Testis (tissue), 3 donors: Measurements from ENCODE around the gene TCERG1L. TPM values are rescaled to one million over a fixed set of nuclear protein-coding genes. Genes with fewer than 3 reads are reported as not detected.

ENCODE experiments used
- DNase-seq: peaks from one replicate; pipeline ENCODE4 v3.0.0-alpha.2; 2019
- H3K27ac ChIP-seq, 2 donors: fragments of 200-600 bp; sonication (generic); one replicate each; pipeline ENCODE4 v1.5.1; 2019
- H3K27me3 ChIP-seq: fragments of 200-600 bp; sonication (generic); one replicate; pipeline ENCODE4 v1.5.1; 2019
- H3K36me3 ChIP-seq: fragments of 200-600 bp; sonication (generic); one replicate; pipeline ENCODE4 v1.5.1; 2017; ENCODE audit warnings: low read depth; ENCODE audit errors: missing control alignments
- H3K4me1 ChIP-seq: fragments of 200-600 bp; sonication (generic); one replicate; pipeline ENCODE4 v1.5.1; 2019
- H3K4me3 ChIP-seq, 2 donors: fragments of 200-600 bp; sonication (generic); one replicate each; pipeline ENCODE4 v1.5.1; 2017 to 2019
- H3K9me3 ChIP-seq: fragments of 200-600 bp; sonication (generic); one replicate; pipeline ENCODE4 v1.5.1; 2017
- CTCF ChIP-seq, 3 experiments: fragments of 450-650 bp in 2 of 3; fragments of 200-600 bp in 1 of 3; sonication (generic) in 1 of 3; IDR thresholded peaks; one replicate each; pipeline ENCODE4 v1.5.1; 2016 to 2019; ENCODE audit warnings: antibody characterized with exemption in 3 of 3, mild to moderate bottlenecking in 2 of 3, moderate library complexity in 1 of 3
- POLR2A ChIP-seq: fragments of 450-650 bp; IDR thresholded peaks from one replicate; pipeline ENCODE4 v1.6.1; 2017; ENCODE audit warnings: antibody characterized with exemption, mild to moderate bottlenecking, moderate library complexity
- WGBS, 2 donors: methylation state at CpG; one replicate each; pipeline ENCODE4 v1.1.5; 2018; 5-methylcytosine and 5-hydroxymethylcytosine counted together
- intact Hi-C: fragments of 100-400 bp; cut with DNase I; formaldehyde crosslinking; loops from one replicate; pipeline ENCODE4 v1.15.1; 2023; ENCODE audit warnings: low total_unique reads
- polyA plus RNA-seq: library from polyadenylated mRNA; stranded (reverse); fragments of 350-450 nt; fragmentation: Illumina TruSeq; extraction: RNeasy Lipid Tissue Mini Kit (QIAGEN cat#74804); gene quantifications from one replicate; pipeline ENCODE4 v1.2.3, GENCODE V29; 2014; ENCODE audit warnings: low read depth, low replicate concordance; ENCODE audit not compliant: insufficient read depth
- total RNA-seq, 2 donors: library from RNA; depleted of rRNA; stranded (reverse); fragments of >200 nt; gene quantifications; one replicate each; pipeline ENCODE4 v1.2.3, GENCODE V29; 2016

TCERG1L gene
- total and polyA plus RNA-seq, 3 donors from 2014 or later = 3.0 to 8.3 (median 7.7) TPM

DNA sequence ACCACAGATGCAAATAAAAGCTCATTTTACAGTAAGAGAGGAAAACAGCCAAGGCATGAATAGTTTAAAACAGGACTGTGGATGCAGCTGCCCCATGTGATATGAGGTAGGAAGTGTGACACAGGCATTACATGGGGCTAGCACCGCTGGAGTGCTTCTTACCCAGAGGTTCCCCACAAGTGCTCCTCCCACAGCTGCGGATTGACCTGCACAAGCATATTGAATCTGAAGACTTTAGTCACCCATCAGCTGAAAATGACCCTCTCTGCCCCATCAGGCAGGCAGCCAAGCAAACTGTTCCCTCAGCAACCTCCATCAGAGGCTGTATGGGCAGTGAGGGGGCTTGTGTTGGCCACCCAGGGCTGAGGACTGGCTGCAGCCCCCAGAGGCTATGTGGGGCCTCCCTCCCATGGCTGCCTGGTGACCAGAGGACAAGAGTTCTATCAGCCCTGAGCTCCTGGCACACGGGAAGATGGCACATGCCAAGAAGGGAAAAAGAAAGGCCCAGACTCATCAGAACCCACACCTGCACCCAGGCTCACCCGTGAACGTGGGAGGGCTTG, 98.7 kb downstream of the TCERG1L start:
- H3K9me3 ChIP-seq = no peaks in the 10 kb centered on the region
- DNase-seq = peak; percentile 10

GRCh38 chr10:131211965-131212619, 99.4 kb downstream of the TCERG1L start:
- intact Hi-C loops = no loop called here
- no peaks in the 10 kb centered on the region for H3K27me3 ChIP-seq
- H3K4me1 ChIP-seq = peaks cover 4% of the 10 kb centered on the region
- DNase-seq = peak; percentile 7
- H3K36me3 ChIP-seq = no peaks in the 10 kb centered on the region
- H3K9me3 ChIP-seq = no peaks in the 10 kb centered on the region
- 92 to 100% methylated on average over 2 of the region's 2 CpGs for WGBS, 2 donors
- no peak for TF ChIP-seq POLR2A
- TF ChIP-seq CTCF (IDR thresholded peaks at IDR 0.05) = no peak
- H3K4me3 ChIP-seq = no peak overlapping the region
- no peak overlapping the region for H3K27ac ChIP-seq

More for the DNA sequence above, 98.7 kb downstream of the TCERG1L start:
- TF ChIP-seq POLR2A (no peak), CTCF (IDR thresholded peaks at IDR 0.05) (no peak)
- Histone ChIP-seq H3K4me1 (peaks cover 4% of the 10 kb centered on the region), H3K36me3 (no peaks in the 10 kb centered on the region), H3K4me3 (no peak overlapping the region), H3K27ac (no peak overlapping the region), H3K27me3 (no peaks in the 10 kb centered on the region)
- WGBS, 2 donors = 79 to 82% methylated on average over 5 of the region's 5 CpGs
- intact Hi-C loops = no loop called here

GRCh38 chr10:131211559-131211958, 100.0 kb downstream of the TCERG1L start:
- peaks cover 4% of the 10 kb centered on the region for H3K4me1 ChIP-seq
- no peak overlapping the region for H3K4me3 ChIP-seq
- H3K27ac ChIP-seq = no peak overlapping the region
- no peaks in the 10 kb centered on the region for H3K27me3 ChIP-seq
- peak; percentile 12 for DNase-seq
- no peaks in the 10 kb centered on the region for H3K36me3 ChIP-seq
- H3K9me3 ChIP-seq = no peaks in the 10 kb centered on the region
- WGBS, 2 donors = 76 to 90% methylated on average over 9 of the region's 9 CpGs
- TF ChIP-seq POLR2A = no peak
- no peak for TF ChIP-seq CTCF (IDR thresholded peaks at IDR 0.05)
- intact Hi-C loops = no loop called here

DNA sequence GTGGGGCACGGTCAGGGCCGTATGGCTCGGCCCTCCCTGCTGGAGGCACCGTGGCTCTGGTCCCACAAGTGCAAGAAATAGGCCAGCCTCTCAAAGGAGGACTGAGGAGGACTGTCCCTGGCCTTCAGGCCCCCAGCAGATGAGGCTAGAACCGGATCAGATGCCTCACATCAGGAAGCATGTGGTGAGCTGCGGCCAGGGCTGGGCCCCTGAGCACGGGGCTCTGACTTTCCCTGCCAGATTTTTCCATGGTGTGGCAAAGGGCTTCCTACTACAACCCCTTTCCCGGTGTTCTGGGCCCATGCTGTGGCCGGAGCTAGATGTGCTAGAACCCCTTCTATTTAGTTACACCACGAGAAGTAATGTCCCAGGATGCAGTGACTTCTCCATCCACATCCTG, 100.4 kb downstream of the TCERG1L start:
- no peaks in the 10 kb centered on the region for H3K36me3 ChIP-seq
- H3K27ac ChIP-seq = no peak overlapping the region
- TF ChIP-seq CTCF (IDR thresholded peaks at IDR 0.05) (no peak), POLR2A (no peak)
- H3K9me3 ChIP-seq = no peaks in the 10 kb centered on the region
- WGBS, 2 donors = 85 to 91% methylated on average over 10 of the region's 10 CpGs
- no peaks in the 10 kb centered on the region for H3K27me3 ChIP-seq
- intact Hi-C loops = no loop called here
- H3K4me3 ChIP-seq = no peak overlapping the region
- peaks cover 4% of the 10 kb centered on the region for H3K4me1 ChIP-seq
- no peak for DNase-seq

- H3K27me3 ChIP-seq = no peaks in the 10 kb centered on the region
- DNase-seq = peak; percentile 8
- no peaks in the 10 kb centered on the region for H3K36me3 ChIP-seq
- no peak overlapping the region for H3K4me3 ChIP-seq
- H3K4me1 ChIP-seq = peaks cover 4% of the 10 kb centered on the region
- no peaks in the 10 kb centered on the region for H3K9me3 ChIP-seq
- intact Hi-C loops = no loop called here
- H3K27ac ChIP-seq = no peak overlapping the region
- 77 to 81% methylated on average over 3 of the region's 3 CpGs for WGBS, 2 donors
- TF ChIP-seq CTCF (IDR thresholded peaks at IDR 0.05) = no peak
- no peak for TF ChIP-seq POLR2A
Observed at GRCh38 chr10:131210181-131210580, 101.3 kb downstream of the TCERG1L start.
